Ectodermal cell (in vitro differentiated cells): ENCODE measurements around the gene TOR3A.

ENCODE experiments used
- H3K27ac ChIP-seq: 2 replicates; pipeline ENCODE4 v1.7.0; 2013; ENCODE audit warnings: mild to moderate bottlenecking, low read depth, low read length; ENCODE audit not compliant: insufficient read depth, poor library complexity, severe bottlenecking
- H3K27me3 ChIP-seq: 2 replicates; pipeline ENCODE4 v1.7.0; 2013; ENCODE audit warnings: mild to moderate bottlenecking, low read length; ENCODE audit not compliant: insufficient read depth, control insufficient read depth, poor library complexity, severe bottlenecking
- H3K36me3 ChIP-seq: one replicate; pipeline ENCODE4 v1.7.0; 2013; ENCODE audit warnings: low read length; ENCODE audit not compliant: control insufficient read depth, insufficient read depth
- H3K4me1 ChIP-seq: one replicate; pipeline ENCODE4 v1.7.0; 2013; ENCODE audit warnings: low read length; ENCODE audit not compliant: control insufficient read depth, insufficient read depth
- H3K4me3 ChIP-seq: 2 replicates; pipeline ENCODE4 v1.7.0; 2013; ENCODE audit warnings: low read depth, low read length, control low read depth; ENCODE audit not compliant: insufficient read depth
- H3K9me3 ChIP-seq: 2 replicates; pipeline ENCODE4 v1.7.0; 2013; ENCODE audit warnings: mild to moderate bottlenecking, low read length, moderate library complexity; ENCODE audit not compliant: control insufficient read depth
- WGBS, 2 experiments: methylation state at CpG; one replicate each; pipeline ENCODE4 v1.1.7; 2013; ENCODE audit warnings: missing lambda C conversion rate in 2 of 2; 5-methylcytosine and 5-hydroxymethylcytosine counted together

The TOR3A gene

DNA sequence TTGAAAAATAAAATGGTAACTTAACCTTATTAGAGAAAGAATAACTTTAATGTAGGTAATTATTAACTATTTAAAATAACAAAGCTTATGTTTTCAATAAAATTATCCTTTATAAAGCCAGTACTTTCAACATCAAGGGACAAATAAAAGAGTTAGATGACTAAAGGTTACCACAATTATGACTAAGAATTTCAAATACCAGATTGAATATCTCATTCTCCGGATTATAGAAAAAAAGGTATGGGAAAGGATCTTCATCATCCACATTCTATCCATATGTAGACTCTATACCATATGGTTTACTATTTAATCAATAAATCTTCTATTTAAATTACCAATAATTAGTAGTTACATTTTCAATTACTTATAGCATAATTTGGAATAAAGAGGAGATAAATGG is 62.8 kb downstream of the TOR3A start:
- WGBS, 2 experiments = no CpG with 5 or more reads among the region's 1 CpG
- Histone ChIP-seq H3K9me3 (peaks cover 4% of the 10 kb centered on the region), H3K27ac (no peak overlapping the region), H3K27me3 (no peaks in the 10 kb centered on the region), H3K4me3 (no peak overlapping the region), H3K4me1 (peaks cover 4% of the 10 kb centered on the region), H3K36me3 (peaks cover 6% of the 10 kb centered on the region)

DNA sequence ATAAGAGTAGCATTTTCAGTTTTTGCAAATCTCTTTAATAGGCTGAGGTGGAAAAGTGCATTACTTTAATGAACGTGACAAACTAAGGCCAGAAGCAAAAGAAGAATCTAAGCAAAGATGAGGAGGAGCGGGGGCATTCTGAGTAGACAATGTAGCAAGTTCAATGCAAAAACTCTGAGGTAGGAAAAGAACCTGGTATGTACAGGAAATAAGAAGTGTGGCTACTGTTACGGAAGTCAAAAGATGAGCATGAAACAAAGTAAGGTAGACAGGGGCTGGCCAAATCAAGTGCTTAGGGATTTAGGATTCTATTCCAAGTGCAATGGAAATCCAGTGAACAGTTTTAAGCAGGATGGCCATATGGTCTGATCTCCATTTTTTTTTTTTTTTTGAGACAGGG is 63.7 kb downstream of the TOR3A start:
- Histone ChIP-seq H3K36me3 (peaks cover 6% of the 10 kb centered on the region), H3K4me3 (no peak overlapping the region), H3K4me1 (peaks cover 4% of the 10 kb centered on the region), H3K27ac (no peak overlapping the region), H3K27me3 (no peaks in the 10 kb centered on the region), H3K9me3 (peaks cover 4% of the 10 kb centered on the region)
- WGBS, 2 experiments = 95 to 99% methylated on average over 3 of the region's 3 CpGs
